NCI-H510A (cell line): ENCODE measurements around the gene NELL1.
"Not testable (repeated sequence)": the region's sequence is repeated elsewhere in the genome, so short reads cannot be mapped to it uniquely, and the experiment has no call there.

Experiments
- DNase-seq: peaks from one replicate; lab custom pipeline; 2025; lab: John Stamatoyannopoulos, UW

The NELL1 gene

GRCh38 chr11:20770414-20770946, 101.1 kb downstream of the NELL1 start:
- no peak for DNase-seq

DNA sequence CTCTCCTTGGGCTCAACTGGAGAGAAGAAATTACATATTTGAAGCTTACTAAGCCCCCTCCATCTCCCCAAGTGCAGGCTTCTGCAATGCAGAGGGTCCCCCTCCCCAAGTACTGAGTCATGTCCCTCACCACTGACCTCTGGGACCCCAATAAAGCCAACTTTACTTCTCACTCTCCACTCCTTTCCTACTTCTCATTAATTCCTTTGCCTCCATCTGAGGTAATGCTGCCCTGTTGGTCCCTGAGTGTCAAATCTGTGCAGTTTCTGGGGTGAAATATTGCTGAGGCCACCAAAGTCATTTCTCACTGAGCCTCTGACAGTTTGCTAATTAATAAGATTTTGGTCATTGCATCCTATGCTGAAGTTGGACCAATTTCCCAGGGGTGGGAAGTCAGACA, 101.6 kb downstream of the NELL1 start:
- DNase-seq = no peak

DNA sequence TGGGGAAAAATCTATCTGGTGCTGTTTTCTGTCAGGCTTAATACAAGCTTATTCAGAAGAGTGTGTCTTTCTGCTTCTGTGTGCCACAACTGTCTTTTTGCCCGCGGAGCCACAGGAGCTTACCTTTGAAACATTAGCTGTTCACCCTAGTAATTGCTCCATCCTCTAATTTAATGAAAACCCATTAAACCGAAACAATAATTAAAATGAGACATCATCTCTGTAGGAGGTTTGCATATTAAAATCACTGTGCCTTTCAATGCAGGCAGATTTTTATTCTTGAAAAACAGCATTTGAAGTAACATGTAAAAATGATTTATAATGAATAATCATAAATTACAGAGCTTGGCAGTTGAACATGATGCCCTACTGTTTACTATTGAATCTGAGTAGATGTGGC, 102.3 kb downstream of the NELL1 start:
- no peak for DNase-seq

GRCh38 chr11:20775331-20775730, 105.9 kb downstream of the NELL1 start:
- no peak for DNase-seq

DNA sequence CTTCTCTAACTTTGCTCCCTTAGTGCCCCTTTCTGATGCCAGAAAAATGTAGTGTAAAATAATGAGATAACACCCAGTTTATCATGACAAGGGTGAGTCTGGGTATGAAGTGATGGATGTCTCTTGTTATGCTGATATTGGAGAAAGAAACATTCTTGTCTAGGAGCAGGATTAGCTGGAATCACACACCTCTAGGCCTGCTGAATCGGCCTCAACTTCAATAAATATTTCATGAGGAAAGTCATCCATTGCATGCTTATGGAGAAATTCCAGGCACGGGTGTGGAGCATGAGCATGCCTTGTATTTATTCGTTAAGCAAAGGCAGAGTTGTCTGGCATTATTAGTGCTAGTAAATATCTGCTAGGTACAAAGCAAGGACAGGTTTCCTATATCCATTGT, 113.4 kb downstream of the NELL1 start:
- no peak for DNase-seq

- DNase-seq = no peak
Measured at GRCh38 chr11:20783220-20783619, 113.8 kb downstream of the NELL1 start.

- DNase-seq = no peak
Measured at GRCh38 chr11:20790622-20791021, 121.2 kb downstream of the NELL1 start.

GRCh38 chr11:20795005-20795404, 125.6 kb downstream of the NELL1 start:
- DNase-seq = no peak

DNA sequence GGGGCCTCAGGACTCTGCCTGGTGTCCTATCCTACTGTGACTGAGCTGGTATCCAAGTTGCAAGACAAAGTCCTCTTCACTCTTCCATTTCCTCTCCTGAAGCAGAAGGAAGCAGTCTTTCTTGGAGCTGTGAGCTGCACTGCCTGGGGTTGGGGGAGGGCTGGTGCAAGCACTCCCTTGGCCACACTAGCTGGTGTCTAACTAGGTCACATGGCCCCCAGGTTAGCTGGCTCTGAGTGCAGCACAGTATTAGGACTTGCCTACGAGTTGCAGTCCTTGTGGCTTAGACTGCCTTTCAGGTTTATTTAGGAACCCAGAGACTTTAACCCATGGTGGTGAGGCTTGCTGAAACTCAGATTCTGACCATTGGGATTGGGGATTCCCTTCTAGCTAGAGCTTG, 138.9 kb downstream of the NELL1 start:
- no peak for DNase-seq

DNA sequence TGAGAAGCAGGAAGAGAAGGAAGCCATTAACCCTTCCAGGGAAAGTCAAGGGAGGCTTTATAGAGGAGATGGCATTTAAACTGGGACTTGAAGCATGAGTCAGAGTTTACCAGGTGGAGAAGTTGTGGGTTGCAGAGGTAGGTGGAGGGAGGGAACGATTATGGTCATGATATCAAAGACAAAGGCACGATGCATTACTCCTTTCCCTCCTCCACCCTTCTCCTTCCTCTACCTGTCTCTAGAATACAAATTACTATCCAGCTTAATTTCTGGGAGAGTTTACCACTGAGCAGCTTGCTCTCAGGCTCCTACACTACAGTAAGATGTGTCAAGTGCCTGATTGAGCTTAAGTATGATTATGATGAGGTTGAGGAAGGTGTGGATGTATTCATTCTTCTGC, 151.7 kb downstream of the NELL1 start:
- DNase-seq = no peak

- no peak for DNase-seq
Measured at GRCh38 chr11:20821470-20821869, 152.1 kb downstream of the NELL1 start.

DNA sequence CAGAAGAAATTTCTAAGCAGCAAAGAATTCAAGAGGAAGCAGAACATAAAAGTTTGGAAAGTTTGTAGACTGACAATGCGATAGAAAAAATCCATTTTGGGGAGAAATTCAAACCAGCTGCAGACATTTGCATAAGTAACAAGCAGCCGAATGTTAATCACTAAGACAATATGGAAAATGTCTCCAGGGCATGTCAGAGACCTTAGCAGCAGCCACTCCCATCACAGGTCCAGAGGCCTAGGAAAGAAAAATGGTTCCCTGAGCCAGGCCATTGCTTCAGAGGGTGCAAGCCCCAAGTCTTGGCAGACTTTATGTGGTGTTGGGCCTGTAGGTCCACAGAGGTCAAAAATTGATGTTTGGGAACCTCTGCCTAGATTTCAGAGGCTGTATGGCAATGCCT, 155.4 kb downstream of the NELL1 start:
- no peak for DNase-seq

DNA sequence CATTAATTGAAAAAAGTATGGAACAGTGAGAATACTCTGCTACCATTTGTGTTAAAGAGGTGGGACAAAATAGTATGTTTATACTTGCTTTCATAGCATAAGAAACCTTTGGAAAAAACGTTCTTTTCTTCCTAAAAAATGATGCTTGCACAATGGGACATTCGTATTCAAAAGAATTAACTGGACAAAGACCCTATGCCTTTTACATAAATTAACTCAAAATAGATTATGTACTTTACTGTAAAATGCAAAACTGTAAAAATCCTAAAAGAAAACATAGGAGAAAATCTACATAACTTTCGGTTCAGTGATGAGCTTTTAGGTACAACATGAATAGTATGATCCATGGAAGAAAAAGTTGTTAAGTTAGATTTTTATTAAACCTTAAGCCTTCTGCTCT, 166.2 kb downstream of the NELL1 start:
- DNase-seq = no peak

- no peak for DNase-seq
Measured at GRCh38 chr11:20839231-20839630, 169.8 kb downstream of the NELL1 start.

GRCh38 chr11:20840341-20840740, 171.0 kb downstream of the NELL1 start:
- peak; percentile 38 for DNase-seq

DNA sequence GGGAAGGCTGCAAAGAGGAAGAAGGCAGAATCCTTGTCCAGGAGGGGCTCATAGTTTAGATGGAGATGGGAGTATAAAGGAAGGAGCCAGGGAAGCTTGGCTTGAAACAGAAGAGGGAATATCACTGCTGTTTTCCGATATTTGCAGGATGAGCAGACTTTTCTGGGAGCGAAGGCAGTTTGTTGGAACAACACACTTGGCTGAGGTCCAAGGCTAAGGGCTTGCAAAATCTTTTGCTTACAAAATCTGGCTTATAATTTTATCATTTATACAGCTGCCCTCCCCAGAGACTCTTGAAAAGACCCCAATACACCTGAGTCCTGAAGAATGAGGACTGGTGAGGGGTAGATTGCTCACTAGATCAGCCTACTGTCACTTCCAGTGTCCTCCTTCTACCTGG, 174.8 kb downstream of the NELL1 start:
- DNase-seq = no peak

DNA sequence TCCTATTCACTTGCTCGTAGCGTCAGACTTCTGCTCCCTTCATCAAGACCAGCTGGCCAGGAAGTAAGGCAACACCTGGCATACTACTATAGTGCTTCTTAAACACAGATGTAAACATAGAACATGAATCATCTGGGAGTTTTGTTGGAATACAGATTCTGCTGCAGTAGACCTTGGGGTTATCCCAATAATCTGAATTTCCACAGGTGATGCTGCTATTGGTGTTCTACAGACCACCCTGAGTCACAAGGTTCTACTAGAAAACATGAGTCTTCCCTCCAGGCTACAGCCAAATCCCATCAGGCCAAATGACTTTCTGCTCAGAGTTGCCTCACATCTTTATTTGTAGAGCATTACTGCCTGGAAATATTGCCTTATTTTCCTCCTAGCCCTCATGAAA, 175.2 kb downstream of the NELL1 start:
- DNase-seq = peak; percentile 81

DNA sequence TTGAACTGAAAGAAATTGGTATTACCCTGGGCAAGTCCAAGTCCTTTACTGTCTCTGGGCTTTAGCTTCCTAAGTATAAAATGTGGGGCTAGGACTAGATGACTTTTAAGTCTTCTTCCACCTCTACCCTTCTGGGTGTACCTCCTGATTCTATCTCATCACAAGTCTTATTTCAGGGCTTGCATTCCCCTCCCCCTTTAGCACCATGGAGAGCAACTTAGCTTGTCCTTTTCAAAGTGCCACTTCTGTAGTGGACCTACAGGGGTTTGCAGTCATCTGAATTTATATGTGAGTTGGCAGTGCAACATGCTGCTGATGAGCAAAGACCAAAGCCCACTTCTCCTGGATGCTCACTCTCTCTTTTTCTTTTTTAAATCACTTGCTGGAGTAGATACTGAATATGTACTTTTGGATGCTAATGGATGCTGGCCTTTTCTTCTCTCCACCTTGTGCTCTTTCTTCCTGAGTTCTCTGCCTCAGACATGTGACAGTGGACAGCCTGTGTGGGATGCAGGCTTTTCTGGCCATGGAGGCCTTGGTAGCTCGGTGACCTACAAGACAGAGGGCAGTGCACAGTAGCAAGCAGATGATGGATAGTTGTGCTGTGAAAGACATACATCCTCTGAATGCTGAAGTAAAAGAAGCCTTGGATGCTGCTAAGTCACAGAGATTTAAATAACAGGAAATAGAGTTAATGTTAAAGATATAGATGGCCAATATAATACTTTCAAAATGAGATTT, 185.0 kb downstream of the NELL1 start:
- DNase-seq = no peak

DNA sequence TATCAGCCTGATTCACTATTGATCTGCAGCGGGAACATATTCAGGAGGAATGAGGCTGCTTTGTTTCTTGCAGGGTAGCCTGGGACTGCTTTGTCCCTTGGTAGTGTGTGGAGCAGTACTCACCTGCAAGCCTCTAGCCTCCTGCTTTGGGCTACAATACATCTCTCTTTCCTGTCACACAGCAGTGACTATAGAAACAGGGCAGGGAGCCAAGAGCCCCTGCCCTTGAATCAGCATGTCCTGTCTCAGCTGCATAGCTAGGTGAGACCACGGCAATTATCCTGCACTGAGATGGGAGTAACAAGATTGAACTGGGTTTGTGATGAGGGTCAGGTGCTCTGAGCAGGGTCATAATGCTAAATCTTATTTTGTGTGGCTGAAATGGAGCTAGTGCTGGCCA, 191.9 kb downstream of the NELL1 start:
- peak; percentile 50 for DNase-seq

DNA sequence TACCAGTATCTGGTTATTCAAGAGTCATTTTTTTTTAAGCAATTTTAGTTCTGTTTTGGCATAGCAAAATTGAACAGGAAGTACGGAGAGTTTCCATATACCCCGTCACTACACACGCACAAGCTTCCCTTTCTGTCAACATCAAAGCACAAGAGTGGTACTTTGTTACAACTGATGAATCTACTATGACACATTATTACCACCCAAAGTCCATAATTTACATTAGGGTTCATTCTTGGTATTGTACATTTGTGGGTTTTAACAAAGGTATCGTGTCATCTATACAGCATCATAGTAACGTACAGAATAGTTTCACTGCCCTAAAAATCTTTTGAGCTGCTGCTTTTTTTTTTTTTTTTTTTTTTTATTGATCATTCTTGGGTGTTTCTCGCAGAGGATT, 192.9 kb downstream of the NELL1 start:
- not testable (repeated sequence) for DNase-seq

GRCh38 chr11:20864628-20865027, 195.2 kb downstream of the NELL1 start:
- DNase-seq = no peak

GRCh38 chr11:20865161-20865560, 195.8 kb downstream of the NELL1 start:
- no peak for DNase-seq

GRCh38 chr11:20869123-20869522, 199.7 kb downstream of the NELL1 start:
- DNase-seq = no peak

- DNase-seq = no peak
Measured at GRCh38 chr11:20873054-20873453, 203.7 kb downstream of the NELL1 start.
